Testis (tissue), 2 donors: Measurements from ENCODE around the gene NEUROD1.

Experiments used
- POLR2A ChIP-seq: fragments of 450-650 bp; IDR thresholded peaks from one replicate; pipeline ENCODE4 v1.6.1; 2017; ENCODE audit warnings: antibody characterized with exemption, mild to moderate bottlenecking, moderate library complexity
- TF ChIP-seq, protein P1 (sequence below), 3 experiments: fragments of 450-650 bp in 2 of 3; fragments of 200-600 bp in 1 of 3; sonication (generic) in 1 of 3; IDR thresholded peaks; one replicate each; pipeline ENCODE4 v1.5.1; 2016 to 2019; ENCODE audit warnings: antibody characterized with exemption in 3 of 3, mild to moderate bottlenecking in 2 of 3, moderate library complexity in 1 of 3

DNA sequence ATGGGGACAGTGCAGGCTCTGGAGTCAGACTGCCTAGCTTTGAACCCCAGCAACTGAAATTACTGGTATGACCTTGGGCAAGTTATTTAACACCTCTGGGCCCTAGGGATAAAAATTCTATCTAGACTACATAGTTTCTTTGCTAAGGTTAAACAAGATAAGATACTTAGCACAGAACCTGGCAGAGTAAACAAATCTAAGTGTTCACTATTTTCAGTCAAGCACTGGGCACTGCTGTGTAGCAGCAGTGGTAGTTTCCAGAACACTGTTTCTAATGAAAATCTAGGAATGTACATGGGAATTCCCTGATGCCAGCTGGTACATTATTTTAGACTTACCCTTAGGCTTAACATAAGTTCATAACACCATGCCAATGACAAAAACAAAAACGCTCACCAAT lies 40.6 kb downstream of the NEUROD1 start:
- TF ChIP-seq, protein P1, sequence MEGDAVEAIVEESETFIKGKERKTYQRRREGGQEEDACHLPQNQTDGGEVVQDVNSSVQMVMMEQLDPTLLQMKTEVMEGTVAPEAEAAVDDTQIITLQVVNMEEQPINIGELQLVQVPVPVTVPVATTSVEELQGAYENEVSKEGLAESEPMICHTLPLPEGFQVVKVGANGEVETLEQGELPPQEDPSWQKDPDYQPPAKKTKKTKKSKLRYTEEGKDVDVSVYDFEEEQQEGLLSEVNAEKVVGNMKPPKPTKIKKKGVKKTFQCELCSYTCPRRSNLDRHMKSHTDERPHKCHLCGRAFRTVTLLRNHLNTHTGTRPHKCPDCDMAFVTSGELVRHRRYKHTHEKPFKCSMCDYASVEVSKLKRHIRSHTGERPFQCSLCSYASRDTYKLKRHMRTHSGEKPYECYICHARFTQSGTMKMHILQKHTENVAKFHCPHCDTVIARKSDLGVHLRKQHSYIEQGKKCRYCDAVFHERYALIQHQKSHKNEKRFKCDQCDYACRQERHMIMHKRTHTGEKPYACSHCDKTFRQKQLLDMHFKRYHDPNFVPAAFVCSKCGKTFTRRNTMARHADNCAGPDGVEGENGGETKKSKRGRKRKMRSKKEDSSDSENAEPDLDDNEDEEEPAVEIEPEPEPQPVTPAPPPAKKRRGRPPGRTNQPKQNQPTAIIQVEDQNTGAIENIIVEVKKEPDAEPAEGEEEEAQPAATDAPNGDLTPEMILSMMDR (IDR thresholded peaks at IDR 0.05): no peak
- TF ChIP-seq POLR2A: no peak
